Measurements from ENCODE around the gene SETD1A. TPM values are rescaled to one million over a fixed set of nuclear protein-coding genes. Genes with fewer than 3 reads are reported as not detected.

Gene SETD1A
- total and polyA plus RNA-seq, 9 of the 15 experiments (the other 6 are each of a cell fraction or from before 2014, with no cell fraction given), result 0.08 to 36.0 (median 4.2) TPM

GRCh38 chr16:30921459-30921747 lies 36.2 kb upstream of the SETD1A start (continued):
- no peak for TF ChIP-seq ASH1L (IDR thresholded peaks at IDR 0.05; ENCODE audit: borderline replicate concordance, low read depth, partially characterized antibody)
- TF ChIP-seq POLR2AphosphoS5 (IDR thresholded peaks at IDR 0.05; ENCODE audit: control insufficient read depth, insufficient read depth, low read depth, low read length), result 0 out of 2 replicates have a peak, but pooled peaks have one; percentile 22
- no peak for TF ChIP-seq STAT5A (IDR thresholded peaks at IDR 0.05; ENCODE audit: borderline replicate concordance, low read length)
- 0 out of 2 replicates have a peak, but pooled peaks have one; percentile 16 for TF ChIP-seq ZNF12 (CRISPR knock-in tag; IDR thresholded peaks at IDR 0.05)
- 0 out of 4 replicates have a peak, but pooled peaks of 1 of the 2 experiments have one; percentile 18 for TF ChIP-seq ARNT (IDR thresholded peaks at IDR 0.05)
- peak; percentile 39; the same call in 1 of the 2 replicates for TF ChIP-seq ELF1 (tag; IDR thresholded peaks at IDR 0.05)
- no peak for TF ChIP-seq NR2F6 (CRISPR knock-in tag; IDR thresholded peaks at IDR 0.05)
- TF ChIP-seq CEBPG (CRISPR knock-in tag; IDR thresholded peaks at IDR 0.05), result no peak
- TF ChIP-seq CEBPG (tag; conservative IDR thresholded peaks at IDR 0.05 in 1 of 2, IDR thresholded peaks at IDR 0.05 in 1 of 2), result peak in 1 of 2 experiments; percentile 24; a peak in 1 of 4 replicates
- TF ChIP-seq SMARCA4 (IDR thresholded peaks at IDR 0.05), result no peak
- TF ChIP-seq ZNF778 (CRISPR knock-in tag; IDR thresholded peaks at IDR 0.05), result no peak
- no peak for TF ChIP-seq CEBPZ (IDR thresholded peaks at IDR 0.05; ENCODE audit: borderline replicate concordance, low read depth, low read length)
